22Rv1 (cell line): Measurements from ENCODE around the gene RAD51B.

Source experiments
- ZFX ChIP-seq: fragments of 450-650 bp; IDR thresholded peaks from 2 replicates; pipeline ENCODE4 v1.6.1; 2017; ENCODE audit warnings: antibody characterized with exemption, borderline replicate concordance
- TF ChIP-seq, protein P1 (sequence below): fragments of 450-650 bp; IDR thresholded peaks from 2 replicates; pipeline ENCODE4 v1.5.1; 2017; ENCODE audit warnings: mild to moderate bottlenecking

DNA sequence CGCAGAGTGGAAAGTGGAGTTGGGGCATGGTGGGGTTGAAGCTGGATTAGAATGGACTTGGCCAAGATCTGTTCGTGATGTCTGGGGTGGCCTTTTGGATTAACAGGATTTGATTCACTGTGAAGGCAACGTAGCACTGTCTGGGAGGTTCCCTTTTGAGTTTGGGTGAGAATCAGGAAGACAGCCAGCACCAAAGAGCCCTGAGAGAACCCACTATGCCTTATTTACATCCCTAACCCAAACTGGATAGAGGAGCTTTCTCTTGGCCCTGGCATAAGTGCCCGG lies 703.7 kb downstream of the RAD51B start:
- TF ChIP-seq, protein P1, sequence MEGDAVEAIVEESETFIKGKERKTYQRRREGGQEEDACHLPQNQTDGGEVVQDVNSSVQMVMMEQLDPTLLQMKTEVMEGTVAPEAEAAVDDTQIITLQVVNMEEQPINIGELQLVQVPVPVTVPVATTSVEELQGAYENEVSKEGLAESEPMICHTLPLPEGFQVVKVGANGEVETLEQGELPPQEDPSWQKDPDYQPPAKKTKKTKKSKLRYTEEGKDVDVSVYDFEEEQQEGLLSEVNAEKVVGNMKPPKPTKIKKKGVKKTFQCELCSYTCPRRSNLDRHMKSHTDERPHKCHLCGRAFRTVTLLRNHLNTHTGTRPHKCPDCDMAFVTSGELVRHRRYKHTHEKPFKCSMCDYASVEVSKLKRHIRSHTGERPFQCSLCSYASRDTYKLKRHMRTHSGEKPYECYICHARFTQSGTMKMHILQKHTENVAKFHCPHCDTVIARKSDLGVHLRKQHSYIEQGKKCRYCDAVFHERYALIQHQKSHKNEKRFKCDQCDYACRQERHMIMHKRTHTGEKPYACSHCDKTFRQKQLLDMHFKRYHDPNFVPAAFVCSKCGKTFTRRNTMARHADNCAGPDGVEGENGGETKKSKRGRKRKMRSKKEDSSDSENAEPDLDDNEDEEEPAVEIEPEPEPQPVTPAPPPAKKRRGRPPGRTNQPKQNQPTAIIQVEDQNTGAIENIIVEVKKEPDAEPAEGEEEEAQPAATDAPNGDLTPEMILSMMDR = no peak
- no peak for TF ChIP-seq ZFX
